H9 (cell line): Measurements from ENCODE around the gene C1QL4. TPM values are rescaled to one million over a fixed set of nuclear protein-coding genes. Genes with fewer than 3 reads are reported as not detected.
A peak's percentile ranks its signal among the peaks of the same experiment; 100 is the strongest.

Experiments
- DNase-seq: peaks from one replicate; pipeline ENCODE4 v3.0.0-alpha.2; 2017
- H2AFZ ChIP-seq: one replicate; pipeline ENCODE4 v1.6.1; 2013; ENCODE audit warnings: mild to moderate bottlenecking, low read length, control low read depth, moderate library complexity
- H2AK5ac ChIP-seq: 2 replicates; pipeline ENCODE4 v1.6.1; 2013; ENCODE audit warnings: low read length, control low read depth, mixed read lengths; ENCODE audit not compliant: insufficient read length
- H2BK120ac ChIP-seq: one replicate; pipeline ENCODE4 v1.6.1; 2013; ENCODE audit warnings: low read depth, mild to moderate bottlenecking, low read length, control low read depth, inconsistent platforms; ENCODE audit not compliant: poor library complexity, severe bottlenecking
- H2BK12ac ChIP-seq: 2 replicates; pipeline ENCODE4 v1.6.1; 2013; ENCODE audit warnings: low read length, control low read depth, mixed read lengths, low read depth; ENCODE audit not compliant: insufficient read length
- H2BK15ac ChIP-seq: 2 replicates; pipeline ENCODE4 v1.6.1; 2013; ENCODE audit warnings: low read depth, low read length, control low read depth
- H2BK20ac ChIP-seq: one replicate; pipeline ENCODE4 v1.6.1; 2013; ENCODE audit warnings: low read depth, mild to moderate bottlenecking, low read length, control low read depth, inconsistent platforms; ENCODE audit not compliant: poor library complexity, severe bottlenecking
- H2BK5ac ChIP-seq: 2 replicates; pipeline ENCODE4 v1.6.1; 2013; ENCODE audit warnings: low read length, control low read depth, mixed read lengths; ENCODE audit not compliant: insufficient read length
- H3K14ac ChIP-seq: 2 replicates; pipeline ENCODE4 v1.6.1; 2013; ENCODE audit warnings: low read length, control low read depth; ENCODE audit not compliant: insufficient read depth
- H3K18ac ChIP-seq: 2 replicates; pipeline ENCODE4 v1.6.1; 2013; ENCODE audit warnings: low read depth, mild to moderate bottlenecking, mixed read lengths, low read length, control low read depth; ENCODE audit not compliant: insufficient read length
- H3K23ac ChIP-seq: 2 replicates; pipeline ENCODE4 v1.6.1; 2013; ENCODE audit warnings: low read length, control low read depth, mixed read lengths, low read depth; ENCODE audit not compliant: insufficient read length
- H3K23me2 ChIP-seq: 2 replicates; pipeline ENCODE4 v1.6.1; 2013; ENCODE audit warnings: low read depth, mild to moderate bottlenecking, mixed read lengths, low read length, control low read depth; ENCODE audit not compliant: insufficient read length, poor library complexity, severe bottlenecking
- H3K27ac ChIP-seq: 2 replicates; pipeline ENCODE4 v1.5.1; 2013; ENCODE audit warnings: low read length, control low read depth, mixed read lengths, low read depth; ENCODE audit not compliant: insufficient read length
- H3K27me3 ChIP-seq: 2 replicates; pipeline ENCODE4 v1.6.1; 2013; ENCODE audit warnings: low read length, control low read depth, inconsistent platforms; ENCODE audit not compliant: insufficient read depth
- H3K4ac ChIP-seq: 2 replicates; pipeline ENCODE4 v1.6.1; 2013; ENCODE audit warnings: low read depth, mild to moderate bottlenecking, control low read depth, inconsistent platforms, low read length, moderate library complexity
- H3K4me1 ChIP-seq: 2 replicates; pipeline ENCODE4 v1.6.1; 2013; ENCODE audit warnings: low read length, control low read depth, inconsistent platforms; ENCODE audit not compliant: insufficient read depth
- H3K4me2 ChIP-seq: 2 replicates; pipeline ENCODE4 v1.6.1; 2013; ENCODE audit warnings: low read length, control low read depth, mixed read lengths; ENCODE audit not compliant: insufficient read length, insufficient read depth
- H3K56ac ChIP-seq: 2 replicates; pipeline ENCODE4 v1.6.1; 2013; ENCODE audit warnings: low read depth, mild to moderate bottlenecking, mixed read lengths, low read length, control low read depth; ENCODE audit not compliant: insufficient read length
- H3K79me1 ChIP-seq: 2 replicates; pipeline ENCODE4 v1.6.1; 2013; ENCODE audit warnings: low read depth, mild to moderate bottlenecking, moderate library complexity, low read length, control low read depth, inconsistent platforms; ENCODE audit not compliant: insufficient read depth, poor library complexity, severe bottlenecking
- H3K79me2 ChIP-seq: 2 replicates; pipeline ENCODE4 v1.6.1; 2013; ENCODE audit warnings: low read length, control low read depth, inconsistent platforms; ENCODE audit not compliant: insufficient read depth
- H3K9ac ChIP-seq: 2 replicates; pipeline ENCODE4 v1.6.1; 2013; ENCODE audit warnings: low read length, control low read depth, mixed read lengths; ENCODE audit not compliant: insufficient read length; ENCODE audit errors: extremely low read depth
- H3K9me3 ChIP-seq: one replicate; pipeline ENCODE4 v1.6.1; 2013; ENCODE audit warnings: low read depth, low read length, inconsistent platforms; ENCODE audit not compliant: control insufficient read depth
- H3T11ph ChIP-seq: one replicate; pipeline ENCODE4 v1.6.1; 2013; ENCODE audit warnings: mild to moderate bottlenecking, low read length, control low read depth, inconsistent platforms
- H4K20me1 ChIP-seq: one replicate; pipeline ENCODE4 v1.6.1; 2013; ENCODE audit not compliant: control insufficient read depth, insufficient read length, insufficient read depth
- H4K5ac ChIP-seq: 2 replicates; pipeline ENCODE4 v1.6.1; 2013; ENCODE audit warnings: low read depth, mild to moderate bottlenecking, mixed read lengths, low read length, control low read depth; ENCODE audit not compliant: insufficient read length
- H4K8ac ChIP-seq: replicated peaks from 2 replicates; pipeline ENCODE4 v1.6.1; 2013; ENCODE audit warnings: low read length, control low read depth, mixed read lengths, low read depth; ENCODE audit not compliant: insufficient read length
- H4K91ac ChIP-seq: 2 replicates; pipeline ENCODE4 v1.6.1; 2013; ENCODE audit warnings: low read depth, mild to moderate bottlenecking, moderate library complexity, mixed read lengths, low read length, control low read depth; ENCODE audit not compliant: insufficient read length
- H3K27ac Mint-ChIP-seq, 3 experiments: 2 replicates in 2 of 3; 3 replicates in 1 of 3; pipeline ENCODE4 v1.8.0; 2020 to 2021; ENCODE audit warnings: mixed read lengths in 3 of 3, mild to moderate bottlenecking in 1 of 3, moderate library complexity in 1 of 3
- H3K27me3 Mint-ChIP-seq: 2 replicates; pipeline ENCODE4 v1.8.0; 2021; ENCODE audit warnings: low read depth, mild to moderate bottlenecking, moderate library complexity, mixed read lengths
- H3K36me3 Mint-ChIP-seq, 3 experiments: 2 replicates in 2 of 3; 3 replicates in 1 of 3; pipeline ENCODE4 v1.8.0; 2020 to 2021; ENCODE audit warnings: low read depth in 3 of 3, mixed read lengths in 3 of 3; ENCODE audit not compliant: insufficient read depth in 1 of 3
- H3K4me1 Mint-ChIP-seq, 2 experiments: 2 replicates each; pipeline ENCODE4 v1.8.0; 2020; ENCODE audit warnings: mixed read lengths in 2 of 2
- H3K4me3 Mint-ChIP-seq, 2 experiments: 2 replicates in 1 of 2; 3 replicates in 1 of 2; pipeline ENCODE4 v1.8.0; 2020 to 2021; ENCODE audit warnings: mild to moderate bottlenecking in 2 of 2, mixed read lengths in 2 of 2, moderate library complexity in 1 of 2
- H3K9me3 Mint-ChIP-seq, 2 experiments: 2 replicates in 1 of 2; 3 replicates in 1 of 2; pipeline ENCODE4 v1.8.0; 2020; ENCODE audit warnings: mild to moderate bottlenecking in 2 of 2, mixed read lengths in 2 of 2, moderate library complexity in 1 of 2
- CTCF ChIP-seq: fragments of 200-600 bp; sonication (generic); conservative IDR thresholded peaks from 3 replicates; pipeline ENCODE4 v1.8.0; 2021; ENCODE audit warnings: antibody characterized with exemption, mild to moderate bottlenecking
- WGBS: extraction: QIAGEN DNeasy Blood & Tissue Kit; methylation state at CpG from one replicate; pipeline ENCODE4 v1.1.7; 2013; ENCODE audit warnings: missing lambda C conversion rate, low lambda C conversion rate, mixed read lengths; ENCODE audit not compliant: insufficient read length; ENCODE audit errors: extremely low coverage; 5-methylcytosine and 5-hydroxymethylcytosine counted together
- total RNA-seq: library from RNA; stranded (reverse); gene quantifications from 2 replicates; pipeline ENCODE4 v1.2.1, GENCODE V29; 2021

Gene C1QL4
- total RNA-seq, 1 experiment from 2014 or later: 1.9 TPM

- peaks cover 57% of the 10 kb centered on the region for H3K27me3 ChIP-seq
- H3K79me2 ChIP-seq: no peaks in the 10 kb centered on the region
- no peak within 1 kb of the TSS for H3K27ac ChIP-seq
- H3K14ac ChIP-seq: no peak within 1 kb of the TSS
- no peak within 1 kb of the TSS for H2BK5ac ChIP-seq
- H3K23me2 ChIP-seq: peaks cover 31% of the 10 kb centered on the region
- H3T11ph ChIP-seq: no peak within 1 kb of the TSS
- H3K36me3 Mint-ChIP-seq: peaks cover 0 to 1% (median 0%) of the 10 kb centered on the region in 3 experiments; a peak in 1 of 7 replicates
- H3K9ac ChIP-seq: no peak within 1 kb of the TSS
- H4K91ac ChIP-seq: no peak within 1 kb of the TSS
- TF ChIP-seq CTCF: no peak
- no peak within 1 kb of the TSS for H3K23ac ChIP-seq
- H3K4me2 ChIP-seq: peak within 1 kb of the TSS; percentile 45
- peaks cover 1 to 3% of the 10 kb centered on the region in 2 experiments; a peak in 2 of 5 replicates for H3K9me3 Mint-ChIP-seq
- H3K27ac Mint-ChIP-seq: no peak within 1 kb of the TSS
- H3K79me1 ChIP-seq: no peaks in the 10 kb centered on the region
- H3K4me3 Mint-ChIP-seq: peak within 1 kb of the TSS; percentile 61 to 87
- no peak within 1 kb of the TSS for H2BK15ac ChIP-seq
- no peak within 1 kb of the TSS for H4K8ac ChIP-seq
- H2BK120ac ChIP-seq: no peak within 1 kb of the TSS
- peaks cover 88% of the 10 kb centered on the region for H3K27me3 Mint-ChIP-seq
- no peak within 1 kb of the TSS for H2BK20ac ChIP-seq
- no peak within 1 kb of the TSS for H4K5ac ChIP-seq
- no peak within 1 kb of the TSS for H3K4ac ChIP-seq
- DNase-seq: peak; percentile 67
- H3K4me1 ChIP-seq: peaks cover 3% of the 10 kb centered on the region; the same call in 1 of the 2 replicates
- H3K18ac ChIP-seq: no peak within 1 kb of the TSS
- H2BK12ac ChIP-seq: no peak within 1 kb of the TSS
- no peak within 1 kb of the TSS for H3K56ac ChIP-seq
- no peak within 1 kb of the TSS for H2AFZ ChIP-seq
- no peaks in the 10 kb centered on the region for H3K9me3 ChIP-seq
- H4K20me1 ChIP-seq: peaks cover 3% of the 10 kb centered on the region
- H2AK5ac ChIP-seq: no peak within 1 kb of the TSS
- no CpG with 5 or more reads among the region's 47 CpGs for WGBS
- H3K4me1 Mint-ChIP-seq: peaks cover 27 to 32% of the 10 kb centered on the region in 2 experiments
These were observed 9.8 kb upstream of the C1QL4 start, which contains the start of gene DNAJC22 for GRCh38 chr12:49346659-49347310. TSS of gene DNAJC22 (plus strand) at chr12:49346888. CDS start at chr12:49348873, 1,985 bp downstream.
